GM21423 (cell line): ENCODE measurements around the gene BCL2.
A peak's percentile ranks its signal among the peaks of the same experiment; 100 is the strongest.
"Not testable (repeated sequence)": the region's sequence is repeated elsewhere in the genome, so short reads cannot be mapped to it uniquely, and the experiment has no call there.

ENCODE experiments used
- ATAC-seq: cut with Tn5 transposase; IDR thresholded peaks from one replicate; pipeline ENCODE4 v1.9.1; 2021; ENCODE audit warnings: mild to moderate bottlenecking, moderate library complexity; ENCODE audit not compliant: unreplicated experiment

Gene BCL2

DNA sequence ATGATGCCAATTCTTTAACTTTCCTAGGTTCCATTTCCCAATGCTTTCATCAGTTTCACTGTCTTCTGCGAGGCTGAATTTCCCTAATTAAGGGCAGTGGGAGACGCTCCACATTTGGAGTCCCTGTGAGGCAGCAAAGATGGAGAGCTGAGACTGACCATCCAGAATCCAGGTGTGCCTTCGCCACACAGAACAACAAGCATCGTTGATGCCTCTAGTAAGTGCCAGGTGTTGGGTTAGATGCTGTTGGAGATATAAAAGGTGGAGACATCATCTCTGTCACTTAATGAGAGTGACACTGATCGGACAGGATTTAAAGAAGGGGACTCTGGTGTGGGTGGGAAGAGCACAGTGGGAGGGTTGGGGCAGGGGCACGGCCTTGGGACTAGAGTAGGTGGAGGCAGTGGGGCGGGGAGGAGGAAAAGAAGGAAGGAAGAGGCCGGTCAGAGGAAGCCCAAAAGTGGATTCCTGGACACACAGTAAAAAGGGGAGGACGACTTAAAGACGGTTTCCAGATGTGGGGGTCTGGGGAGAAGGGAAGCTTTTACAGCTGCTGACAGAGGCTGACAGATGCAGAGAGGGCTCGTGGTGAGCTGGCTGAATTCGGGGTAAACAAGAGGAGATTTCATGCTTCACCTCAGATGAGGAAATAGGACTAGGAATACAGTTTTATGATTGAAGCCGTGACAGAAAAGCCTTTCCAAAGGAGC is 113.0 kb downstream of the BCL2 start:
- ATAC-seq = no peak

DNA sequence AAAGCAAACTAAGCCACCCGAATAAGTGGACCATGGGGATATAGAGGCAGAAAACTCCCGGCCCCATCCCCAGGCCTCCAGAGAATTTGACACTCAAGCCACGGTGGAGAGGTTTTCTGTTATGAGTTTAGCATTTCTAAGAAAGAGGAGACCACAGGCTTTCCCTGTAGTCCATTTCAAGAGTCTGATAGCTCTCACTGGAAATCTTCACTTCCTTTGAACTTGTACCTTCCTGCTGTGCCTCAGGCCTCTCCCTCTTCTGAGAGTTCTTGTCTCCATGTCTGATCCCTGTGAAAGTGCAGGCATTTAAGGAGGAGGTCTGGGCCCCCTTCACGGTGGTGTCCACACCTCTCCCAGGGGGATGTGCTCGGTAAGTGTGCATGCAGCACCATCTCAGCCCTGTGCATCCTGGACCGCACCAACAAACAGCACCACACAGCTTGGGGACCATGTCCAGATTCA is 113.7 kb downstream of the BCL2 start:
- ATAC-seq = no peak

DNA sequence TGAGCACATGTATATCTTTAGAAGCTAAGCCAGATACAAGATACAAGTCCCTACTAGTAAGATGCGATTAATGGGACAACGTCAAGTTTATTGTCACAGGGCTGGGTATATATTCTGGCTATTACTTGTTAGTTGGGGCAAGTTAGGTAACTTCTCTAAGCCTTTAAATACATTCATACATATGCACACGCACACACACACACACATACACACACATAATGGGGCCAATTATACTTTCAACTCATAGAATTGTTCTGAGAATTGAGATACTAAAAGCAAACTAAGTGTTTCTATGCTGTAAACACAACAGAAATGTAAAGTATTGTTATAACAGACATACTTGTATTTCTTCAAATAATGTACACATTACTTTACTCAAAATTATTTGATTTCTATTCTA is 116.1 kb downstream of the BCL2 start:
- no peak for ATAC-seq

DNA sequence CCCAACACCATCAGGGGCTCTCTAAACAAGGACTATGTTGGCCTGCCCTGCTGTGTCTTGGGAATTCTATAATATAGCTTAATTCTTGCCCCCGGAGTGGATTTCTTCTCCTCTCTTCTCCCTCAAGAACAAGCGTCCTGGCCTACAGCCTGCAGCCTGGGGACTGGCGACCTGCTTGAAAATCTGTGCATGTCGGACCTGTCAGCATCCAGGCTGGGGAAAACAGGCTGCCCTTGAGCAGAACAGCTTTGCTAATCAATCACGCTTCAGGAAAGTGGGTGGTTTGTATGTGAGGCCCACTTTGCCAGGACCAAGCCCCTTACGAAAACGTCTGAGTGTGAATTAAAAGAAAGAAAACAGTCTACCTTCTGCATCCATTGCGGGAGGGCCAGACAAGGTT is 116.7 kb downstream of the BCL2 start:
- no peak for ATAC-seq

DNA sequence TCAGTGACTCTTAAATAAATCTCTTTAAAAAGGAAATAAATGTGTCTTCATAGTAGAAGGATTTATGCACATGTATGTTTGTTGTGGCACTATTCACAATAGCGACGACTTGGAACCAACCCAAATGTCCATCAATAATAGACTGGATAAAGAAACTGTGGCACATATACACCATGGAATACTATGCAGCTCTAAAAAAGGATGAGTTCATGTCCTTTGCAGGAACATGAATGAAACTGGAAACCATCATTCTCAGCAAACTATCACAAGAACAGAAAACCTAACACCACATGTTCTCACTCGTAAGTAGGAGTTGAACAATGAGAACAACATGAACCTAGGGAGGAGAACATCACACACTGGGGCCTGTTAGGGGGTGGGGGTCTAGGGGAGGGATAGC is 118.1 kb downstream of the BCL2 start:
- ATAC-seq = not testable (repeated sequence)

DNA sequence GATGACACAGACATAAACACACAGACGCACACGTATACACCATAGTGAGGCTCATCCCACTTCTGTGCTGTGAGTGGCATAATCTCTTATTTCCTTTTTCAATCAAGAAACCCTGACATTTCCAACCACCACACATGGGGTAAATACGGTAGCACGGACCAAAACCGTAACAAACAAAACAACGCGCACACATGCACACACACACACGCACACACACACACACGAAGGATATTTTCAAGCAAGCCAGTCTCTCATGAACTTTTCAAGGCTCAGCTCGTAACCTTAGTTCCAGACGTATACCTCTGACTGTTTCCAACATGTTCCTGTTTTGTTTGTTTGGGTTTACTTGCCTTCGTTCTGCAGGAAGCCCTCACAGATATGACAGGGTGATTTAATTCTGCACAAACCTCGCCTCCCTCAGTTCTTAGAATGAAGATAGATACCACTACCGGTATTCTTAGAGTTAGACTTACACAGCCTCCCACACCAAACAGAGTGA is 119.8 kb downstream of the BCL2 start:
- ATAC-seq = no peak

DNA sequence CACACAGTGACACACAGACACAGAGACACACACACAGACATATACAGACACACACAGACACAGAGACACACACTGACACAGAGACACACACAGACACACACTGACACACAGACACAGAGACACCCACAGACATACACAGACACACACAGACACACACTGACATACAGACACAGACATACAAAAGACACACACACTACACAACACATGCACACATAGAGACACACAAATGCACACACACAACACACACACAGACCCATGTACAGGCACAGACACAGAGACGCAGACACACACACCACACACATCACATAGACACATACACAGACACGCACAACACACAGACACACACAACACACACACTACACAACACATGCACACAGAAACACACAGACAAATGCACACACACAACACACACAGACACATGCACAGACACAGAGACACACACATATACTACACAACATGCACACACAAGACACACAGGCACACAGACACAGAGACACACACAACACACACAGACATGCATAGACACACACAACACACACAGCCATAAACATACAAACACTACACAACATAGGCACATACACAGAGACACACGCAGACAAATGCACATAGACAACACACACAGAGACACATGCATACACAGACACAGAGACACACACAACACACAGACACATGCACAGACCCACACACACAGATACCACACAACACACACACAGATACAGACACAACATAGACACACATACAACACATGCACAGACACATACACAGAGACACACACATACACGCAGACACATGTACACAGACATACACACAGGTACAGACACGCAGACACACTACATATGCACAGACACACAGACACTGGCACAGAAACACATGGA is 120.5 kb downstream of the BCL2 start:
- ATAC-seq = no peak

DNA sequence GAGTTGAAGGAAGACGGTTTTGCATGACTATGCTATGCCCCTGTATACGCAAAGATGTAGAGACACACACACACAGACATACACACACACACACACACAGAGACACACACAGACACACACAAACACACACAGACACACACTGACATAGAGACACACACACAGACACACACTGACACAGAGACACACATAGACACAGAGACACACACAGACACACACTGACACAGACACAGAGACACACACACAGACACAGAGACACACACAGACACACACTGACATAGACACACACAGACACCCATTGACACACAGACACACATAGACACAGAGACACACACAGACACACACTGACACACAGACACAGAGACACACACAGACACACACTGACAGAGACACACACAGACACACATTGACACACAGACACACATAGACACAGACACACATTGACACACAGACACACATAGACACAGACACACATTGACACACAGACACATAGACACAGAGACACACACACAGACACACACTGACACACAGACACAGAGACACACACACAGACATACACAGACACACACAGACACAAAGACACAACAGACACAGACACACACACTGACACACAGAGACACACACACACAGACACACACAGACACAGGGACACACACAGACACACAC is 121.3 kb downstream of the BCL2 start:
- no peak for ATAC-seq

DNA sequence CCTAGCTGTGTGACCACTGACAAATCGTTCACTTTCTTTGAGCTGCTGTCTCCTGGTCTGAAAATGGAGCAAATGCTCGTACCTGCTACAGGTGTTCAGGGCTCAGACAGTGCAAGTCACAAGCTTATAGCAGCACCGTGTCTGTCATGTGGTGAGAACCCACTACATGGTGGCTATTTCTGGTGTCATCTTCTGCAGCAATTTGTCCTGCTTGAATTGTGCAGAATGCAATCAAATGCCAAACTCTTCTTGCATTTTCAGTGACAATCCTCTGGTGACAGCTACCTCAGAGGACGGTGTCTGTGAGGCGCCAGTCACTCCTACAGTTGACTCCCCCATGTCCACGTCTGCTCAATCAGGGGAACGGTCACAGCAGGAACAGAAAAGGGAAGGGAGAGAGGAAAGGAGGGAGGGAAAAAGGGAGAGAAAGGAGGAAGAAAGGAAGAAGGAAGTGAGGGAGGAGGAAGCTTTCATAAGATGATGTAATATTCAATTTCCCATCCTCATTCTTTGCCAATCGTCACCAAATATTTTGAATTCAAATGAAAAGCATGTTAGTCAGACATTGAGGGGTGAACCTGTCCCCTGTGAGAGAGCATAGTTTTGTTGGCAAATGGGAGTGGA is 122.2 kb downstream of the BCL2 start:
- ATAC-seq = no peak

DNA sequence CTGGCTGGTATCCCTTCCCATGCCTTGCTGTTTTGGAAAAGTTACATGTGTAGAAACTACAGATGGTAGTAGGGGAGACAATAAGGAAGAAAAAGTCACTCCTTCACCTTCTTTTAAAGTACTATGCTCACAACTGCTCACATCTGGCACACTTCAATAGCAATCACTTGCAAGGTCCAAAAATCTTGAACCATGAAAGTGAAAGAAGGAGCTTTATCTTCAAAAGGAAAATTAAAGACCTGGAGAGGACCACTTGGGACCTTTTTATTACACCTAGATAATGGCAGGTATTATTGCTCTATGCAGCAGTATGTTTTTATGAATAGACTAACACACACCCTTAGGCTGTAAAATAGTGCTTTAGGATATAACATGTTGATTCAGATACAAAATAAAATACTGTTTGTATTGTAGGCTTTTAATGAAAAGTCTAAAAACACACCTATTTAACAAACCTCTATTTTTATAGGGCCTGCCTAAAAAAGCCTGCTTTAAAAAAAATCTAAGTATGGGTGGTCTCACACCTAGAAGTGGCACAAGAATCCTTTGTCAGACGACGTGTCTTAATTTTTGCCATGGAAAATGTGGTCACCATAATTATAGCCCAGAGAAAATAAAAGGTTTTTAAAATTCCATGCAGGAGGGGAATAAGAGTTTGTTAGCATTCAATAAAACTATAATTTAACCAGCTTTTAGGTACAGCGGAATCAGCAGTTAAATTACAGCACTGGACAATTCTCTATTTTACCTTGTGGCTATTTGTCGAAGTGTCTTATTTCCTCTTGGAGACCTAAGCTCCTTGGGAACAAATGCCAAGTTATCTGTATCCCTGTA is 124.0 kb downstream of the BCL2 start:
- no peak for ATAC-seq

DNA sequence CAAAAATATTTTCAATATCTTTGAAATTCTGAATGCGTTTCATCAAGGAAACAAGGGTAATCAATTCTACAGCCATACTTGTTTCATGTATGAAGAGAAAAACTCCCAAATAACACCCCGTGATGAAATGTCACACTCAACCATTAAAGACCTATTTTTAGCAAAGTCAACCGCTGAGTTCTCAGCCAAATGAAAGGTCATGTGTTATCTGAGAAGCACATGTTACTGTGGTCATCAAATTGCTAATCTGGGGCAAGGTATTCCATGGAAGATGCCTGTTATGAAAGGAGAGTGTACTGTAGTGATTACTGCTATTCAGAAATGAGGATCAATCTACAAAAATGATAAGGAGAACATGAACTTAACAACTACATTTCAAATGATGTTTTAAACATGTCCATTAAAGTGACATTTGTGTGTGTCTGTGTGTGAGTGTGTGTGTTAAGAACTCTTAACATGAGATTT is 126.7 kb downstream of the BCL2 start:
- ATAC-seq = peak; percentile 49

DNA sequence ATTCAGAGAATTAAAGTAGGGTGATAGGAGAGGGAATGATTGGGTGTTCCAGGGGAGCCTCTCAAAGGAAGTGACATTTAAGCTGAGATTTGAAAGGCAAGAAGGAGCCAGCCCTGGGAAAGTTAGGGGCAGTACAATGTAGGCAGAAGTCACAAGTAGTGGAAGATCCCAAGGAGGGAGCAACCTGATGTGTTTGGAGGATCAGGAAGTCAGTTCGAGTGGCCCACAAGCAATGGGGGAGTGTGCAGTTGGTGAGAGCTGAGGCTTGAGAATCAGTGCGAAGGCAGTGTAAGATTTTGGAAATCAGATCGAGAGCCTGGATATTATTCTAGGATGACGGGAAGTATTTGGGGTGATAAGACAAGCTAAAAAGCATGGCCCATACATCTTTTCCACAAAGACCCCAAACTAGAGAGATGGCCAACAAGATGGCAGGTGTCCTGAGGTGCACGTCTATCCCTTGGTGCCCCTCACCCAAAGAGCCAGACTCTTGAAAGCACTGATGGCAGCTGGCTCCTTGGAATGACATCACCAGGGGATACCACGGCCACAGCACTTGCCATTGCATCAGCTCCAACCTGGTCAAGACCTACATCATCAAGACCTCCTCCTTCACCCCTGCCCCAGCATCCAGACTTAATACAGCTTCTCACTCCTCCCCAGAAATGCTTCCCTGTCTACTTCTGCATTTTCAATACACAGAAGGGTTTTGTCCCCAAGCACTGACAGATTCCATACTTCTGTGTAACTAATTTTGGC is 127.3 kb downstream of the BCL2 start:
- peak; percentile 31 for ATAC-seq

DNA sequence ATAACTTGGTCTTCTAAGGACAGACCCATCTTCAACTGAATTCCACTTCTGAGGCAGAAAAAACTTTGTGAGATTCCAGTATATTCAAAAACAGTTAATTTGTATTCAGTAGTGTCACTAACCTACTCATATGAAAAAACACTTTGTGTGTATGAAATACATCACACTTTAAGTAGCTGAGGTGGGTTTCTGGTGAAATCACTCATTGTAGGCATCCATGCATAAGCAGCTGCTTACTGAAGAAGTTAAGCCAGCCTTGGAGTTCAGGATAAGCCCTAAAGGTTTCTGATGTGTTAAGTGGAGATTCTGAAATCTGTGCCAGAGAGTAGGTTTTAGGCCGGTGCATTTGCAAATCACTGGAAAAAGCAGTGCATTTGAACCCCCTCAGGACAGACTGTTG is 128.2 kb downstream of the BCL2 start:
- ATAC-seq = no peak

DNA sequence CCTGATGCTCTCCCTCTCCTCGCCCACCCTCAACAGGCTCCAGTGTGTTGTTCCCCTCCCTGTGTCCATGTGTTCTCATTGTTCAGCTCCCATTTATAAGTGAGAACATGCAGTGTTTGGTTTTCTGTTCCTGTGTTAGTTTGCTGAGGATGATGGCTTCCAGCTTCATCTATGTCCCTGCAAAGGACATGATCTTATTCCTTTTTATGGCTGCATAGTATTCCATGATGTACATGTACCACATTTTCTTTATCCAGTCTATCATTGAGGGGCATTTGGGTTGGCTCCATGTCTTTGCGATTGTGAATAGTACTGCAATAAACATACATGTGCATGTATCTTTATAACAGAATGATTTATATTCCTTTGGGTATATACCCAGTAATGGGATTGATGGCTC is 128.7 kb downstream of the BCL2 start:
- ATAC-seq = not testable (repeated sequence)

DNA sequence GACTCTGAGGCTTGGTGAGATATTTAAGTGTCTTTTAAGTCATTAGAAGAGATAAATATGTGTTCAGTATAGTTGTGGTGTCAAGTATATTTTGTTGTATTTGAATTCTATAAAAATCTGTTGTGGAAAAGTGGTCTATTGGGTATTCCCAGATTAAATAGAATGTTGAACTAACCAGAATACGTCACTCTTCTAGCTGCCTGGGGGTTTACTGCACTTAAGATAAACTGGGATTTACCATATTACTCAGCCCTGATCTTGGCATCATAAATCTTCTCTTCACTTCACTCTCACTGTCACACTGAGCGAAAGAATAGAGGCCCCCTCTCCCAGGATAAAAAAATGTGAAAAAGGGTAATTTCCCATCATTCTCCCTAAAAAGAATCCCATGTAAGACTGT is 129.8 kb downstream of the BCL2 start:
- ATAC-seq = no peak

DNA sequence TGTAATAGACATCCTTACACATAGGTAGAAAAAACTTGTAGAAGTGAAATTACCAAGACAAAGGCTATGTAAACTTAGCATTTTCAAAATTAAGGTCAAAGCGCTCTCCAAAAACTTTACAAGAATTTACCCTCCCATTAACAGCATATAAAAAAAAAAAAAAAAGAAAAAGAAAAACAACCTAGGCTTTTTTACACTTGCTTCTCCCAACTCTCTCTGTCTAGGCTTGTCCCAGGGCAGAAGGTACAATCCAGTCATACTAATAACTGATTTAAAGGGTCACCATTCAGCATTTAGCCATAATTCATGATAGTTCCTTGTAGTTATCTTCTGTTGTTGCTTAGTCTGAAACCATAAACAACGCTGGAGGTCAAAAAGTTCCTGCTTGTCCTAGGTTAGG is 130.5 kb downstream of the BCL2 start:
- no peak for ATAC-seq

DNA sequence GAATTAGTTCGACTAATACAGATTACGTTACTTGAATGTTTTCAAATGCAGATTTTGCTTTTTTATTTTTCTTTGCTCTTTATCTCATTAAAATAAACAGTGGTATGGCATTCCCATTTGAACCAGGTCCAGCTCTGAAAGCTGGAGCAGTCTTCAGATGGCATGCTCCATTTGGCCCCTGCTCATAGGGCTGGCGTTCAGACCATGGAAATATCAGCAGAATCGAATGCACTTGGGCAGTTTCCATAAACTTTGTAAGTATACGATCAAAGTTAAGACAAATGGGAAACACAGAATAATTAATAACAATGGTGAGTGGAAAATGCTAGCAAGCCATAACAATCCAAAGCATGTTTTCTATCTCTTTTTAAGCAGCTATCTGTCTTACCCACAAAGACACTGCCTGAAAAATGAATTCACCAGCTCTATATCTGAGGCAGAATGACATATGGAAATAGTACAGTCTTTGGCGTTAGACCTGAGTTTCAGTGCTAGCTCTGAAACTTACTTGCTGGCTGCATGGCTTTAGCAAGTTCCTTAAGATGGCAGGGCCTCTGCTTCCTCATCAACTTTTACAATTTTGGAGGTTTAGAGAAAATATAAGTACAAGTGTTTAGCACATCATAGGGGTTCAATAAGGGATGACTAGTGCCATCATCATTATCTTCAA is 131.6 kb downstream of the BCL2 start:
- no peak for ATAC-seq

DNA sequence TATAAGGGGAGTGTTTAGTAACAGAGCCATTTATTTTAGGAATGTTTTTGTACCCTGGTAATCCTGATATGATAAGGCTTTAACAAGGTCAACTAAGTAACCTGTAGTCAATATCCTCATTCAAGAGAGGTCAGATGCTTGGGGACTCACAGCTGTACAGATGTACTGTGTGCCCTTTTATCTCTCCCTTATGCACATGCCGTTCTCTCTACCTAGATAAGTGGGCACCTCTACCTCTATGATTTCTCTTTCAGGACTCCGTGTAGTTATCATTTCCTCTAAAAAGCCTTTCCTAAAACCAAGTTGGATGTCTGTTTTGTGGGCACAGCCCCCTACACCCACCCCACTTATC is 132.4 kb downstream of the BCL2 start:
- no peak for ATAC-seq
